ENCODE measurements around the gene SMARCC2.
"Not testable (repeated sequence)": the region's sequence is repeated elsewhere in the genome, so short reads cannot be mapped to it uniquely, and the experiment has no call there.

SMARCC2 gene

GRCh38 chr12:56129206-56129941 is 59.9 kb downstream of the SMARCC2 start:
- DNase-seq (ENCODE audit: low read depth, low spot score): peak; percentile 70
- H3K4me3 ChIP-seq (ENCODE audit: low read length): peak overlapping the region; percentile 60

GRCh38 chr12:56128670-56129205 is 60.5 kb downstream of the SMARCC2 start:
- H3K4me3 ChIP-seq (ENCODE audit: low read length): peak overlapping the region; percentile 60
- DNase-seq (ENCODE audit: low read depth, low spot score): no peak

- H3K4me3 ChIP-seq (ENCODE audit: low read length): peak within 1 kb of the TSS; percentile 60
- DNase-seq (ENCODE audit: low read depth, low spot score): peak; percentile 100
Observed at GRCh38 chr12:56127888-56128669, 61.2 kb downstream of the SMARCC2 start, which contains the start of gene ESYT1. ESYT1 (plus strand) TSS chr12:56128267; CDS start chr12:56128320, 53 bp downstream.

- DNase-seq (ENCODE audit: low read depth, low spot score): no peak
- H3K4me3 ChIP-seq (ENCODE audit: low read length): peak overlapping the region; percentile 44
Observed at GRCh38 chr12:56127485-56127887, 61.8 kb downstream of the SMARCC2 start.

- no peak for DNase-seq (ENCODE audit: low read depth, low spot score)
- H3K4me3 ChIP-seq (ENCODE audit: low read length): no peak overlapping the region
Observed at GRCh38 chr12:56126732-56127239, 62.5 kb downstream of the SMARCC2 start.

- no peak for DNase-seq (ENCODE audit: low read depth, low spot score)
- H3K4me3 ChIP-seq (ENCODE audit: low read length): no peak overlapping the region
Observed at GRCh38 chr12:56124133-56124532, 65.2 kb downstream of the SMARCC2 start.

GRCh38 chr12:56122637-56123036 is 66.6 kb downstream of the SMARCC2 start:
- no peak for DNase-seq (ENCODE audit: low read depth, low spot score)
- H3K4me3 ChIP-seq (ENCODE audit: low read length): no peak overlapping the region

GRCh38 chr12:56121204-56121870 is 67.9 kb downstream of the SMARCC2 start:
- no peak for DNase-seq (ENCODE audit: low read depth, low spot score)
- H3K4me3 ChIP-seq (ENCODE audit: low read length): no peak overlapping the region

GRCh38 chr12:56120158-56120846 is 69.0 kb downstream of the SMARCC2 start:
- no peak overlapping the region for H3K4me3 ChIP-seq (ENCODE audit: low read length)
- DNase-seq (ENCODE audit: low read depth, low spot score): no peak

GRCh38 chr12:56119361-56119796 is 69.9 kb downstream of the SMARCC2 start:
- peak overlapping the region; percentile 88 for H3K4me3 ChIP-seq (ENCODE audit: low read length)
- peak; percentile 76 for DNase-seq (ENCODE audit: low read depth, low spot score)

GRCh38 chr12:56118688-56119357 is 70.5 kb downstream of the SMARCC2 start:
- peak overlapping the region; percentile 88 for H3K4me3 ChIP-seq (ENCODE audit: low read length)
- DNase-seq (ENCODE audit: low read depth, low spot score): no peak

- peak within 1 kb of the TSS; percentile 88 for H3K4me3 ChIP-seq (ENCODE audit: low read length)
- DNase-seq (ENCODE audit: low read depth, low spot score): peak; percentile 100
Observed at GRCh38 chr12:56117778-56118687, 71.2 kb downstream of the SMARCC2 start, which contains the start of gene ZC3H10. ZC3H10 (plus strand) TSS chr12:56118266; CDS start chr12:56120563, 2,297 bp downstream.

- DNase-seq (ENCODE audit: low read depth, low spot score): not testable (repeated sequence)
- H3K4me3 ChIP-seq (ENCODE audit: low read length): peak overlapping the region; percentile 88
Observed at GRCh38 chr12:56117082-56117706, 72.1 kb downstream of the SMARCC2 start.

GRCh38 chr12:56116267-56117081 is 72.8 kb downstream of the SMARCC2 start, which contains the start of gene RPL41:
RPL41 (plus strand) TSS chr12:56116633.
- DNase-seq (ENCODE audit: low read depth, low spot score): peak; percentile 93
- H3K4me3 ChIP-seq (ENCODE audit: low read length): peak within 1 kb of the TSS; percentile 83

- DNase-seq (ENCODE audit: low read depth, low spot score): no peak
- peak overlapping the region; percentile 83 for H3K4me3 ChIP-seq (ENCODE audit: low read length)
Observed at GRCh38 chr12:56115329-56115728, 74.0 kb downstream of the SMARCC2 start.

- DNase-seq (ENCODE audit: low read depth, low spot score): no peak
- no peak overlapping the region for H3K4me3 ChIP-seq (ENCODE audit: low read length)
Observed at GRCh38 chr12:56114084-56114483, 75.2 kb downstream of the SMARCC2 start.

All from Jurkat, Clone E6-1 (cell line).